ENCODE data around the gene FZD10. TPM values are rescaled to one million over a fixed set of nuclear protein-coding genes. Genes with fewer than 3 reads are reported as not detected.

Gene FZD10
- total RNA-seq, 1 donor from 2014 or later, result 5.1 TPM

DNA sequence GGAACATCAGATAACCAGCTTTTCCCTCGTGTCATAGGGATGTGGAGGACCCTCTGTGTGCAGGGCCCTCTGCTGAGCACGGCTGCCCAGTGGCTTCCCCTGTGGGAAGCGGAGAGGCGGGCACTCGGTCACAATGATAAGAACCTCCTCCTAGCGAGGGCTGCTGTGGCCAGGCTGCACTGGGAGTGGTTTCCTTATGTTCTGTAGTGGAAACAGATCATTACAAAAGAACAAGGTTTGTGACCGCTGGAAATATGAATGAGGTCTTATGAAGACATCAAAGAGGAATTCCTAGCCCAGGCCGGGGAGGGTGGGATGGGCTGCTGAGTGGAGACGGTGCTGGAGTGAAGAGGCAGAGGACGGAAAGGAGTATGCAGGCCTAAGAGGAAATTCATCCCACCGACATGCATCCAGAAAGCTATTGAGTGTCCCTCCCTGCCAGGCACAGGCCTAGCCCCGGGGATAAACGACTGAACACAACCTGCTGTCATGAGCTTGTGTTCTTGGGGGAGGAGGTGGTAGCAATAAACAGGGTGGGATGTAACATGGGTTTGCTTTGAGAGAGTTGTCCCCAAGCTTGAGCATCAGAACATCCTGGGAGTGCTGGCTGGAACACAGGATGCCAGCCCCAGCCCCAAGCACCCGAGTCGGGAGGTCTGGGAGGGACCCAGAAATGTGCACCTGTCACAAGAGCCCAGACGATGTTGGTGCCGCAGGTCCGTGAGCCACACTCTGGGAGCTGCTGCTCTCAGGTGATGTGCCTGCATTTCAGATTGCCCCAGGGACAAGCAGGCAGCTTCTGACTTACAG, 37.5 kb downstream of the FZD10 start:
- H3K4me3 ChIP-seq (ENCODE audit: low read depth, low read length), result no peak overlapping the region
- no peak for DNase-seq (ENCODE audit: low read depth)
- H3K36me3 ChIP-seq (ENCODE audit: control insufficient read depth, insufficient read depth, low read length), result no peaks in the 10 kb centered on the region
- TF ChIP-seq CTCF (IDR thresholded peaks at IDR 0.05; ENCODE audit: insufficient read depth, low read length, poor library complexity, severe bottlenecking), result no peak
- H3K27me3 ChIP-seq (ENCODE audit: control insufficient read depth, insufficient read depth, low read length), result no peaks in the 10 kb centered on the region

- TF ChIP-seq CTCF (IDR thresholded peaks at IDR 0.05; ENCODE audit: insufficient read depth, low read length, poor library complexity, severe bottlenecking), result no peak
- H3K36me3 ChIP-seq (ENCODE audit: control insufficient read depth, insufficient read depth, low read length), result no peaks in the 10 kb centered on the region
- H3K4me3 ChIP-seq (ENCODE audit: low read depth, low read length), result no peak overlapping the region
- DNase-seq (ENCODE audit: low read depth), result no peak
- H3K27me3 ChIP-seq (ENCODE audit: control insufficient read depth, insufficient read depth, low read length), result no peaks in the 10 kb centered on the region
Observed at GRCh38 chr12:130200445-130200844, 38.2 kb downstream of the FZD10 start.

DNA sequence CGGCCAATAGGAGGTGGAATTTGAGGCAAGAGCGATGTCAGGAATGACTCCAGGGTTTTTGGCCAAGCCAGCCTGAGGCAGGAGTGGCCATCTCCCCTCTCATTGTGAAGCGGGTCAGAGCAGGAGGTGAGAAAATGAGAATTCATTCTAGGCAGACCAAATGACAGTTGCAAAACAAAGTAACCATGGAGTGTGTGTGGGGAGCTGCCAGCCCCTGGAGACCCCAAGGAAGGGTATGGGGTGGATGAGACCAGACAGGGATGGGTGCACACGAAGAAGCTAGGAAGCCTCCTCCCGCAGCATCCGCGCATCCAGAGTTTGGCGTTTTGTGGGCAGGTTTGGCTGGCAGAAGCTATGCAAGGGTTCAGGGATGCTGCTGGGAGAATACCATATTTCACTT, 38.8 kb downstream of the FZD10 start:
- no peak for TF ChIP-seq CTCF (IDR thresholded peaks at IDR 0.05; ENCODE audit: insufficient read depth, low read length, poor library complexity, severe bottlenecking)
- H3K4me3 ChIP-seq (ENCODE audit: low read depth, low read length), result no peak overlapping the region
- DNase-seq (ENCODE audit: low read depth), result no peak
- no peaks in the 10 kb centered on the region for H3K27me3 ChIP-seq (ENCODE audit: control insufficient read depth, insufficient read depth, low read length)
- H3K36me3 ChIP-seq (ENCODE audit: control insufficient read depth, insufficient read depth, low read length), result no peaks in the 10 kb centered on the region

- no peak for TF ChIP-seq CTCF (IDR thresholded peaks at IDR 0.05; ENCODE audit: insufficient read depth, low read length, poor library complexity, severe bottlenecking)
- Histone ChIP-seq H3K27me3 (ENCODE audit: control insufficient read depth, insufficient read depth, low read length) (no peaks in the 10 kb centered on the region), H3K4me3 (ENCODE audit: low read depth, low read length) (no peak overlapping the region), H3K36me3 (ENCODE audit: control insufficient read depth, insufficient read depth, low read length) (no peaks in the 10 kb centered on the region)
- DNase-seq (ENCODE audit: low read depth), result no peak
Observed at GRCh38 chr12:130202201-130202600, 39.9 kb downstream of the FZD10 start.

- TF ChIP-seq CTCF (IDR thresholded peaks at IDR 0.05; ENCODE audit: insufficient read depth, low read length, poor library complexity, severe bottlenecking), result no peak
- Histone ChIP-seq H3K36me3 (ENCODE audit: control insufficient read depth, insufficient read depth, low read length) (no peaks in the 10 kb centered on the region), H3K4me3 (ENCODE audit: low read depth, low read length) (no peak overlapping the region), H3K27me3 (ENCODE audit: control insufficient read depth, insufficient read depth, low read length) (no peaks in the 10 kb centered on the region)
- DNase-seq (ENCODE audit: low read depth), result no peak
Observed at GRCh38 chr12:130203151-130203550, 40.9 kb downstream of the FZD10 start.

GRCh38 chr12:130204541-130204953, 42.3 kb downstream of the FZD10 start:
- no peak for TF ChIP-seq CTCF (IDR thresholded peaks at IDR 0.05; ENCODE audit: insufficient read depth, low read length, poor library complexity, severe bottlenecking)
- Histone ChIP-seq H3K27me3 (ENCODE audit: control insufficient read depth, insufficient read depth, low read length) (no peaks in the 10 kb centered on the region), H3K4me3 (ENCODE audit: low read depth, low read length) (no peak overlapping the region), H3K36me3 (ENCODE audit: control insufficient read depth, insufficient read depth, low read length) (no peaks in the 10 kb centered on the region)
- DNase-seq (ENCODE audit: low read depth), result no peak
